Measurements from ENCODE around the gene POFUT2.

Gene POFUT2

DNA sequence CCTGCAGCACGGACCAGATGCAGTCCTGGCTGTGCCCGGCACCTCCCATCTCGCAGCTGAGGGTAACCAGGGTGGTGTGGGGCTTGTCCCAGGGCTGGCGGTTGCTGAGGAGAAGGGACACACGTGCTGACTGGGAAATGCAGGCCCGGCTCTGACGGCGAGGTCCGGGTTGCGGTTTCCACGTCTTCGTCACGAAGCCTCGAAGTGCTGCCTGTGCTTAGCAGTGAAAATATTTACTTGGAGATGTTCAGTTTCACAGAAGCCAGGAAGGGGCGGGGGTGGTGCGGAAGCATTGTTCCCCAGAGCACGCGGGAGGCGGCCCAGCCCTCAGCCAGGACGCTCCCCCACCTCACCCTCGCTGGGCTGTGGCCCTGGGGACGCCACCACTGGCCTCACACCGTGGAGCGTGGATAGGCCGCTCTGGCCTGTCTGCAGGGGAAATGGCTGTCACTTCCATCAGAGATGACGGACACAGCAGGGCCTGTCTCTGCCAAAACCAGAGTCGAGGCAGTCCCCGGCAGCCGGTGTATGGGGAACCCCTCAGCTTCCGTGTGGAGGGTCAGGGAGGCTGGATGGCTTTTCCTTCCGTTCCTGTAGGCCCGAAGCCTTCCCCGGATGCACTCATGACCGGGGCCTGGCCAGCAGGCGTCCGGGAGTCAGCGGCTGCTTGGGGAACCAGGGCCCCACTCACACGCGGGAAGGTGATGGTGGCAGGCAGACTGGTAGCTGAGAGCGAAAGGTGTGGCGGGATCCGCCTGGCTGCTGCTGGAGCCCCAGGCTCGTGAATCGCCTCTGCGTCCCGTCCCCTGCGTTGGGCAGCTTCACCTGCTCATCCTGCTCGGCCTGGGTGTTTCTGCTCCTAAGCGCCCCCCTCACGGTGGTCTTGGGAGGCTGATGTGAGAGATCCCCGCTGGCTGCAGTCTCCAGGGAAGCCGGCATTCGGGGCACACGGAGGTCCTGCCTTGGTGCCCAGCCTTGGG is 14.7 kb upstream of the POFUT2 start:
- H2AFZ ChIP-seq (ENCODE audit: low read length): no peak overlapping the region
- no peaks in the 10 kb centered on the region for H3K9me2 ChIP-seq (ENCODE audit: low read depth, low read length)
- H4K20me1 ChIP-seq (ENCODE audit: insufficient read depth, low read length): no peaks in the 10 kb centered on the region
- H3K79me2 ChIP-seq (ENCODE audit: insufficient read depth, low read length): no peaks in the 10 kb centered on the region
- no peaks in the 10 kb centered on the region for H3K9me3 ChIP-seq (ENCODE audit: low read length)
- peaks cover 4% of the 10 kb centered on the region; the same call in 1 of the 2 replicates for H3K27me3 ChIP-seq (ENCODE audit: insufficient read depth, low read length)
- H3K4me3 ChIP-seq (ENCODE audit: low read depth, low read length, poor library complexity, severe bottlenecking): no peak overlapping the region
- H3K27ac ChIP-seq (ENCODE audit: low read depth, low read length, poor library complexity, severe bottlenecking): no peak overlapping the region
- H3K36me3 ChIP-seq (ENCODE audit: insufficient read depth, low read length): no peaks in the 10 kb centered on the region
- no peak overlapping the region for H3K4me2 ChIP-seq (ENCODE audit: low read length)
- H3F3A ChIP-seq (ENCODE audit: insufficient read depth, low read length): no peaks in the 10 kb centered on the region
- no peak overlapping the region for H3K9ac ChIP-seq (ENCODE audit: low read length)
- H3K4me1 ChIP-seq (ENCODE audit: insufficient read depth, low read length, severe bottlenecking): no peaks in the 10 kb centered on the region
- TF ChIP-seq, protein P1, sequence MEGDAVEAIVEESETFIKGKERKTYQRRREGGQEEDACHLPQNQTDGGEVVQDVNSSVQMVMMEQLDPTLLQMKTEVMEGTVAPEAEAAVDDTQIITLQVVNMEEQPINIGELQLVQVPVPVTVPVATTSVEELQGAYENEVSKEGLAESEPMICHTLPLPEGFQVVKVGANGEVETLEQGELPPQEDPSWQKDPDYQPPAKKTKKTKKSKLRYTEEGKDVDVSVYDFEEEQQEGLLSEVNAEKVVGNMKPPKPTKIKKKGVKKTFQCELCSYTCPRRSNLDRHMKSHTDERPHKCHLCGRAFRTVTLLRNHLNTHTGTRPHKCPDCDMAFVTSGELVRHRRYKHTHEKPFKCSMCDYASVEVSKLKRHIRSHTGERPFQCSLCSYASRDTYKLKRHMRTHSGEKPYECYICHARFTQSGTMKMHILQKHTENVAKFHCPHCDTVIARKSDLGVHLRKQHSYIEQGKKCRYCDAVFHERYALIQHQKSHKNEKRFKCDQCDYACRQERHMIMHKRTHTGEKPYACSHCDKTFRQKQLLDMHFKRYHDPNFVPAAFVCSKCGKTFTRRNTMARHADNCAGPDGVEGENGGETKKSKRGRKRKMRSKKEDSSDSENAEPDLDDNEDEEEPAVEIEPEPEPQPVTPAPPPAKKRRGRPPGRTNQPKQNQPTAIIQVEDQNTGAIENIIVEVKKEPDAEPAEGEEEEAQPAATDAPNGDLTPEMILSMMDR (IDR thresholded peaks at IDR 0.05; ENCODE audit: low read length): no peak
- TF ChIP-seq EZH2 (IDR thresholded peaks at IDR 0.05; ENCODE audit: borderline replicate concordance, low read length): no peak

DNA sequence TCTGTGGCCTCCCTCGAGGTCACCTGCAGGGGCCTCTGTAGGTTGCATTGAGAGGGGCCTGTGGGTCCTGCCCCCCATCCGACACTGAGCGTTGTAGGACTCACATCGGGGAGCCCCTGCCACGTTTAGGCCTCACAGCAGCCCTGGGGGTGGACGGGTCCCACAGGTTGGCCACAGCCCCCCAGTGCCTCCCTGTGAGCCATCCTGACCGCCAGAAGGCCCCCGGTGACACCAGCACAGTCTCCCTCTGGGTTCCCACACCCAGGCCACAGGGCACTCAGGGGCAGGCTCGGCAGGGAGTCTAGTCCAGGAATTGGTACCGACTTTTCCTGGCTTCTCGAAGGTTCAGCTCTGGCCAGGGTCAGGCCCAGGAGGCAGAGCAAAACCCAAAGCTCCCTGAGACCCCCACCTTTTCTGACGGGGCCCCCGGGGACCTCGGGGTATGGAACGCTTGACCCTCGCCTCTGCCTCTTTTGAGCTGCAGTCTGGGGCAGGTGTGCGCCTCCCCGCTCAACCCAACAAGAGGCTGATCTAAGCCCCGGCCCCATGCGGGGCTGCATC is 13.9 kb upstream of the POFUT2 start:
- Histone ChIP-seq H3K4me1 (ENCODE audit: insufficient read depth, low read length, severe bottlenecking) (no peaks in the 10 kb centered on the region), H3K27me3 (ENCODE audit: insufficient read depth, low read length) (peaks cover 4% of the 10 kb centered on the region; the same call in 1 of the 2 replicates), H3K27ac (ENCODE audit: low read depth, low read length, poor library complexity, severe bottlenecking) (no peak overlapping the region), H3K9me2 (ENCODE audit: low read depth, low read length) (no peaks in the 10 kb centered on the region), H3K9me3 (ENCODE audit: low read length) (peaks cover 2% of the 10 kb centered on the region; the same call in 1 of the 2 replicates), H2AFZ (ENCODE audit: low read length) (no peak overlapping the region), H3K9ac (ENCODE audit: low read length) (no peak overlapping the region), H3K36me3 (ENCODE audit: insufficient read depth, low read length) (no peaks in the 10 kb centered on the region), H3K4me2 (ENCODE audit: low read length) (no peak overlapping the region), H3K79me2 (ENCODE audit: insufficient read depth, low read length) (no peaks in the 10 kb centered on the region), H4K20me1 (ENCODE audit: insufficient read depth, low read length) (no peaks in the 10 kb centered on the region), H3F3A (ENCODE audit: insufficient read depth, low read length) (no peaks in the 10 kb centered on the region), H3K4me3 (ENCODE audit: low read depth, low read length, poor library complexity, severe bottlenecking) (no peak overlapping the region)
- TF ChIP-seq EZH2 (IDR thresholded peaks at IDR 0.05; ENCODE audit: borderline replicate concordance, low read length): no peak
- TF ChIP-seq, protein P1 (IDR thresholded peaks at IDR 0.05; ENCODE audit: low read length): no peak

DNA sequence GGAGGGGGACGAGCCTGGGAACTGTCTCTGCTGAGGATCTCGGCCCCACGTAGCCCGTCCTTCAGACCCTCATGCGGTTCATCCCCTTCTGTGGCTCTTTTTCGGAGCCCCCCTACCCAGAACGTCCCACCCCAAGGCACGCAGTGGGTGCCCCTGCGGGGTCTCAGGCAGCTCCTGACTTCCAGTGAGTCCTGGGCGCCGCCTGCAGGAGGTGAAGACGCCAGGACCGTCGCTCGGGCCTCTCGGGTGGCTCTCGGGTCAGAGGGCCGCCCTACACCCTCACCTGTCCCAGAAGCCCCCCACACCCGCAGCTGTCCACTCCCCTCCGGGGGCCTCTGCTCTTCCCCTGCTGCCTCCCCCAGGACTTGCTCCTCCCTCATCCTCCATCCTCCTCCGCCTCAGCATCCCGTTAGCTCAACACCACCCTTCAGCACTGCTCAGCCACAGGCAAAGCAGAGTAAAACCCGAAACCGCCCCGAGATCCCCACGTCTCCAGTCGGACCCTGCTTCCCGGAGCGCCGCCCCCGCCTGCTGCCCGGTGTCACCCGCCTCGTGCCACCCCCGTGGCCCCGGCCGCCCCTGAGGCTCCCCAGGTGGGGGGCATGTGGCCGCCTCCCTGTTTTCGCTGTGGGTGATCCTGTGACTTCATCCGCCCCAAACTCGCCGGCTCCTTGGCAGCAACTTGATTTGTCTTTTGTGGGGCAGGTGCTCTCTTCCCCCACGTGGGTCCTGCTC is 13.3 kb upstream of the POFUT2 start:
- Histone ChIP-seq H2AFZ (ENCODE audit: low read length) (no peak overlapping the region), H3K9me2 (ENCODE audit: low read depth, low read length) (no peaks in the 10 kb centered on the region), H3K4me2 (ENCODE audit: low read length) (no peak overlapping the region), H4K20me1 (ENCODE audit: insufficient read depth, low read length) (no peaks in the 10 kb centered on the region), H3K4me1 (ENCODE audit: insufficient read depth, low read length, severe bottlenecking) (no peaks in the 10 kb centered on the region), H3K4me3 (ENCODE audit: low read depth, low read length, poor library complexity, severe bottlenecking) (no peak overlapping the region), H3K36me3 (ENCODE audit: insufficient read depth, low read length) (no peaks in the 10 kb centered on the region), H3K9me3 (ENCODE audit: low read length) (peaks cover 2% of the 10 kb centered on the region; the same call in 1 of the 2 replicates), H3F3A (ENCODE audit: insufficient read depth, low read length) (no peaks in the 10 kb centered on the region), H3K9ac (ENCODE audit: low read length) (no peak overlapping the region), H3K27me3 (ENCODE audit: insufficient read depth, low read length) (peaks cover 4% of the 10 kb centered on the region; the same call in 1 of the 2 replicates), H3K79me2 (ENCODE audit: insufficient read depth, low read length) (no peaks in the 10 kb centered on the region), H3K27ac (ENCODE audit: low read depth, low read length, poor library complexity, severe bottlenecking) (no peak overlapping the region)
- TF ChIP-seq EZH2 (IDR thresholded peaks at IDR 0.05; ENCODE audit: borderline replicate concordance, low read length): no peak
- TF ChIP-seq, protein P1 (IDR thresholded peaks at IDR 0.05; ENCODE audit: low read length): no peak

All from OCI-LY1 (cell line).